IPS-NIHi7 (cell line): ENCODE measurements around the gene HOXA3.

Experiments
- DNase-seq: peaks from one replicate; pipeline ENCODE4 v3.0.0; 2012; ENCODE audit warnings: mixed read lengths; ENCODE audit errors: extremely low spot score

HOXA3 gene

DNA sequence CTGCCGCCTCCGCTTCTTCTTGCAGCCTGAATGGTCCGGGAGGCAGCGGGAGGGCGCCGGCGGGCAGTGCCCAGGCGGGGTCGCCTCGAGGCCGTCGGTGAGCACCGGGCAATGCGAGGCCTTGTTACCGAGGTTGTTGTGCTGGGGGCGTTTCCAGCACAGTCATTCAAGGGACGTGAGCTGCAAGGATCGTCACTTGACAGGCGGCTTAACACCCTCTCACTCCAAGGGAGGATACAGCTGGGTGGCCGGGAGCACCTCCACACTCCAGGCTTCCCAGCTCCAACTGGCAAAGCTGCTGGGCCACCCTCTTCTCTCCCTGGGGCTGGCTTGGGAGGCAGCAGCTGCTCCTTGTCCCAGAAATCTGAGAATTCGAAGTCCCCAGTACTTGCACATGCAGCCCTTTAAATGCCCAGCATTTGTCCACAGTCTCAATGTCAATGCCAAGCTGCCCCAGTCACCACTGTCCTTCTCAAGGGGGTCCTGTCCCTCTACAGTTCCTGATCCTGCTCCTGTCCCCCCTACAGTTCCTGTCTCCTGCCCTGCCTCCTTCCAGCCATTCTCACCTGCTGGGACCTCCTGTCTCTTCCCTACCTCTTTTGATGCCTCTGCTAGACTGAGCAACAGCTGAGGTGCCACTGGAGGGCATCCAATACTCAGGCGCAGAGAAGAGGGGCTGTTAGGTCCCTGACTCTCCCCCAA is 37.1 kb upstream of the HOXA3 start:
- DNase-seq: no peak

DNA sequence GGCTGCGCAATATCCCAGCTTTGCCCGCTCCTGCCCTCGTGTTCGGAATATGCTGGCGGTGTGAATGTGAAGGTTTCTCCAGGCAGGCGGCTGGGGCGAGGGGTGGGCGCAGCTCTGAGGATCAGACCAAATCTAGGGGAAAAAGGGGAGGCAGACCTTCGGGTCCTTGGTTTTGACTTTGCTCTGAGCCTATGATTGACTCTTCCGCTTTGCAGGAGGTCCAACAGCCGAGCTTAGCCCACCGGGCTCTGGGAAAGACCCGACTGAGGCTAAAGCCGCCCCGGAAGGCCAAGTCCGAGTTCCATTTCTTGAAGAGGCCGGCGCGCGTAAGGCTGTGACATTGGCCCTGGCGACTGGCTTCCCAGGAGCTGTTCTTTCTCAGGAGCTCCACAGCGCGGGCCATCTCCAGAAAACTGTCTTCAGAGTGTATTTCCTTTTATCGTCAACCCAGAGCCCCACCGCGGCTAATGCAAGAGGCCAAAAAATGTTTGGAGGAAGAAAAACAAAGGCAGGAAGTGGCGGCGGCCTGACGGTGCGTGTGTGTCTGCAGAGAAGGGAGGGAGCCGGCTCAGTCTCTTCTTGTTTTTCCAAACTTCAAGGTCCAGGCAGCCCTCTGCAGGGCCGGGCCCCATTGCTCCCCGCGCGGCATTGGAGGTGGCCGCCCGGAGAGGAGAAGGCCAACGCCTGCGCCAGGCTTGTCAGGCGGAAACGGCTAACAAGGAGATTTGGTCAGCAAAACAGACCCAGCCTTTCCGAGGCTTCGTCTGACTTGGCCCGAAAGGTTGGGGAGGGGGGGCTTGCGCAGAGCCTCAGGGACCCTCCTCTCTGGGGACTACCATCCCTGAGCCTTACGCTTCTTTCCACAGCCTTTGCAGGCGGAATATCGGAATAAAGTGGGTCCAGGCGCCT is 36.3 kb upstream of the HOXA3 start:
- DNase-seq: no peak

DNA sequence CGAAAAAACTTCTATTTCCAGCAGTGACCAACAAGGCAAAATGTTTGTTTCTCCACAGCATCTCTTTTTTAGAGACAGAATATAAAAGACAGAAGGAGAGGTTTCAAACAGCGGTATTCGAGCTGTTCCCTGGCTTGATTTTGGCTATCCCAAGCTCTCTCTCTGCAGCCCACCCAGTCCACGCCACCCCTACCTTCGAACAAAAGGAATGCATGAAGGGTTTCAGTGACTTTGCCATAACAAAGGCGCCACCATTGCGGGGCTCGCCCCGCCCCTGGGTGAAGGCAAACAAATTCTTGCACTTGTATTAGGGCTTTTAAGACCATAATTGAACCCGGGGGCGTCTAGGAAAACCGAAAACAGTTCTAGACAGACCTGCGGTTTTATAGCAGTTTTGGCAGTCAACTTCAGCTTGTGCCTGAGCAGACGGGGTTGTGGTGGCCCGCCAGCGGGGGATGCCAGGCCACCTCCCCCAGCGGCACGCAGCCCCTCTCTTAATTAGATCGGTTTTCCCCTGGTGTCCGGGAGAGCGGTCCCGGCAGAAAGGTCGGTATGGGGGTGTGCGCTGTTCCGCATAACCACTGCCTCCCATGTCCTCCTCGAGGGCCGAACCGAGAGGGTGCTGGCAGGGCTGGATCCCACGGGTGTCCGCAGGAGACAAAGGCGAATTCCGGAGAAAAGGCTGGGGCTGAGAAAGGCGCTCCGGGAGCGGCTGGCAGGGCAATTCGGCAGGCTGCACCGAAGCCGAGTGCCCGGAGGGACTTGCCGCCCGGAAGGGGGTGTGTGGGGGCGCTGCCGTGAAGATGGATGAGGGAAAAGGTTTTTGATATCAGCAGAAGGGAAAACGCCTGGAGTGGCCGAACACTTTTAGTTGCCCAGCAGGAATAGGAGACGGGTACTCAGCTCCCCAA is 35.3 kb upstream of the HOXA3 start:
- DNase-seq: no peak

DNA sequence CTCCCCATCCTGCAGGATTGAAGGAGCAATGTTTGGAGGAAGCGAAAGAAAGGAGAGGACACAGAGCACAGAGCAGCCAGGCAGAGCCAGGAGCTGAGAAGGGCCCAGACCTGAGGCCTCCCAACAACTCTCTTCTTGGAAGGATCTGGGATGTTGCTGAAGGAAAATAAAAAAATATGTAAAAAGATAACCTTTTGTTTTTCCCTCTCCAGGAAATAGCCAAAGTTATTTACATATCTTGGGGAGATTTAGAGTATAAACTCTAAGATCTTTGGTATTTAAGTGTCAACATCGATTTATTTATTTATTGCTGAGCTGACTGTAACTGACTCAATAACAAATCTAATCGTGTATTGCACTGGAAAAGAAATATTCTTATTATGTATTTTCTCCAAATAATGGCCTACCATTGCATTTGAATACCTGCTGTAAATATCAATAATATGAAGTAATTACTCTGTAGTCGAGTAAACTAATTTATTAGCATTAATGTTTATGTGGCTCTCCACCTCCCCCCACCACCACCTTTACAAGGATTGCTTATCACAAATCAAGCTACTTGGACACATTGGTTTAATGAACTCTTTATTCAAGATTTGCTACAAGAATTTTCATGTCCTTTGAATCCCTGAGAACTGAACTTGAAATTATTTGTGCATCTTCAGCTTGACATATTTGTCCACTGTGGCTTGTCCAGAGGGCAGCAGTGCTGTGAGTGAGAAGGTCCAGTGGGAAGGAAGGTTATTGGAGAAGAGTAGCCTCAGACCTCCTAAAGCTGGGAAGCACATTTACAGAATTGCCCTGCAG is 34.5 kb upstream of the HOXA3 start:
- no peak for DNase-seq

DNA sequence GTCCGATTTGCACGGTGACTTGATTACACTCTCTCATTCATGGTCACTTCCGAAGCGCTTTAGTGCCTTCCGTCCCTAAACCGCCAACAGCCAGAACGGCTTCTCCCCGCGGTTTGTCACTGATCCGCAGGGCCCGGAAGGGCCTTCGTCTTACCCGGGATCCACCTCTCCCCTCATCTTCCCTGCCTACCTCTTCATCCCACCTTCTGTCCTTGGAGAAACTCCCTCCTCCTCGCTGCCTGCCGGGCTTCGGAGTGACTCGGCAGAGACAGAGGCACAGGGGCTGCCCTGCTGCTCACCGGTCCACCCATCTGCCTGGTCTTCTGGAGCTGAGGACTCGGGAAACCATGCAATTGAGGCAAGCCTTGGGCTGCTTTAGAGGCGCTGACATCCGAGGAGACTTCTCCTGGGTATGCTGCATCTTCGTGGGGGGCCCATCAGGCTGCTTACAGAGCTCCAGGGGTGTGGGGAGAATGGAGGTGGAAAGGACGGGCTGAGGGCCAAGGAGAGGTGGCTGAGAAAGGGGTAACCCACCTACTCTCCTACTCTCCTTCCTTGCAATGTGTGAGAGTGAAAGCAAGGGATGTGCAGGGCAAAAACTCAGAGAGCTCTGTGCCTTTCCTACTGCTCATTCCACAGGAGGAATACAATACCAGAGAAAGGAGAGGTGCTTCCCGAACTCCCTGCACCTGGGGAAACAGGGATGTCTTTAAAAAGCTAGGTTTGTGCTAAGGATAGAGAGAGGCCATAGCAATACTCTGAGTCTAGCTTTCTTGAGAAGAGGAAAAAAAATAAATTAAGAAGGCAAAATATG is 33.7 kb upstream of the HOXA3 start:
- no peak for DNase-seq

DNA sequence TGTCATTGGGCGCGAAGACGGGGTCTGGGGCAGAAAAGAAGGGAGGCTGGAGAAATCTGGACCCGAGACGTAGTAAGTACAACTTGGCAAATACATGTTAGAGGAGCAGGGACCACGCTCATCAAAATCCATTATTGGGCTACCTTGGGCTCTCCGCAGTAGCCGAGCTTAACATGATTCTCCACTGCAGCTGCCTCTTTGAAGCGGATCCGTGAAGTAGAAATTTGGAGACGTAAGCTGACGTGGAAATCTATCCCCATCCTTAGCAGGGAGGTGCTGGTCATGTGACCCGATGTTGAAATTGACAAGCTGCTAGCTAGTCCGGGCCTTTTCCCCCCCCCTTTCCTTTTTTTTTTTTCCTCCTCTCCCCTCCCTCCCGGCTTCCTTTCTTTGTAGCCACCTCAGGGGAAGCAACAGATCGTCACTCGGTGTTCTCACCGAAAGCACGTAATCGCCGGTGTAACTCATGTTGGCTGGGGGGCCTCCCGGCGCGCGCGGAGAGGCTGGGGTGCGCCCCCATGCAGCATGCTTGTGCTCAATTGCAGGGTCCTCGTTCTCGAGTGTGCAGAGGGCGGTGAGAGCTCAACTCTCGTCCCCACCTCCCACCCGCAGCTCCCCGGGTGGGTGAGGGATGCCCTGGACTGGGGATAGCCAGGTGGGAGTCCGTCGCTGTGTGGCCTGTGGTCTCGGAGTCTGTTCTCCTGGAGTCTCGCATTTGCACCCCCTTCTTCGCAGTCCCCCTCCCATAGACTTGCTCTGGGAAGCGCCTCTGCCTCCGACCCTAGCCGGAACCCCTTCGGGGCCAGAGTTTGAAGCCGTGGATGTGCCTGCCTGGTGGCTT is 32.9 kb upstream of the HOXA3 start, which contains the start of gene HOXA11:
HOXA11 (minus strand) TSS at position 220 of the 841 bp plus-strand sequence; CDS start at position 132, 88 bp downstream.
- DNase-seq: no peak

DNA sequence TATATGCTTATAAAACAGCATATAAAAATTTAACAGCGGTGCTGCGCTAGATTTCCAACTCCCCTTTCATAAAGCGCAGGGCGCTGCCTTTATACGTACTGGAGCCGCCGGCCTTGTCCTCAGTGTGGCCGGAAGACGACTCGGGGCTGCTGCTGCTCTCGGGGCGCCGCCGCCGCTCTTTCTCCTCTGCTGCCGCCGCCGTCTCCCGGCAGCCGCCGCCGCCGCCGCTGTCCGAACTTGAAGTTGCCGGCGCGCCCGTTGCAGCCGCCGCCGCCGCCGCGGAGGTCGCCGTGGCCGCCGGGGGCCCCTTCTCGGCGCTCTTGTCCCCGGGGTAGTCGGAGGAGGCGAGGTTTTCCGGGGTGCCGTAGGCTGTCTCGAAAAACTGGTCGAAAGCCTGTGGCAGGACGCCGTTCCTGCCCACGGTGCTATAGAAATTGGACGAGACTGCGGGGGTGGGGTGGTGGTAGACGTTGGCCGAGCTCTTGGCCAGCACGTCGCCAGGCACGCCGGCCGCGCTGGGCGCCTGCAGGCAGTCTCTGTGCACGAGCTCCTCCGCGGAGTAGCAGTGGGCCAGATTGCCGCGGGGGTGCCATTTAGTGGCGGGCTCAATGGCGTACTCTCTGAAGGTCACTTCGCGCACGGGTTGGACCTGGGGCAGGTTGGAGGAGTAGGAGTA is 32.1 kb upstream of the HOXA3 start:
- DNase-seq: no peak

DNA sequence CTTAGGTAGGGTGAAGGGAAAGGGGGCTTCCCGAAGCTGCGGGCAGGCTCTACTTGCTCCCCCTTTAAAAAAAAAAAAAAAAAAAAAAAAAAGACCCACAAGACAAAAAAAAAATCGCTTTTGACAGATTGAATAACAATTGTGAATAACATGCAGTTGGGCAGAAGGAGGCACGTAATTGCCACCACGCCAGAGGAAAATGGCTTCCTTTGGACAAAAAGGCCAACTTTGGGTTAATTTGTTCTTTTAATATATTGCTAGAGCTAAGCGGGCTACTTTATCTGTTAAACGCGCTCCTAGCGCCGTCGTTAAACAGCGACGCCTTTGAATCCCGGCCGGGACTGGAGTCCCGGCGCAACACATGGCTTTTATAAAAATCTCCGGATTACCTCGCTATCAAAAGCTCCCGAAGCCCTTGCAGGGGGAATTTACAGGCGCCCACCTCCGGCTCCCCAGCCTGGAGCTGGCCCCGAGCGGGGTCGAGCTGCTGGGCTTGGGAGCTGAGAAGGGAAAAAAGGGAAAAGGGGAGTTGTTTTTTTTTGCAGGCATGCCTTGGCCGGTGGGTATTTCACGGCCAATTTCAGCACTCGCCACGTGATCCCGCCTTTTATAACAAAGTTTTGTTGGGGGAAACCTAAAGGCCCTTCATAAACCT is 31.4 kb upstream of the HOXA3 start:
- no peak for DNase-seq

DNA sequence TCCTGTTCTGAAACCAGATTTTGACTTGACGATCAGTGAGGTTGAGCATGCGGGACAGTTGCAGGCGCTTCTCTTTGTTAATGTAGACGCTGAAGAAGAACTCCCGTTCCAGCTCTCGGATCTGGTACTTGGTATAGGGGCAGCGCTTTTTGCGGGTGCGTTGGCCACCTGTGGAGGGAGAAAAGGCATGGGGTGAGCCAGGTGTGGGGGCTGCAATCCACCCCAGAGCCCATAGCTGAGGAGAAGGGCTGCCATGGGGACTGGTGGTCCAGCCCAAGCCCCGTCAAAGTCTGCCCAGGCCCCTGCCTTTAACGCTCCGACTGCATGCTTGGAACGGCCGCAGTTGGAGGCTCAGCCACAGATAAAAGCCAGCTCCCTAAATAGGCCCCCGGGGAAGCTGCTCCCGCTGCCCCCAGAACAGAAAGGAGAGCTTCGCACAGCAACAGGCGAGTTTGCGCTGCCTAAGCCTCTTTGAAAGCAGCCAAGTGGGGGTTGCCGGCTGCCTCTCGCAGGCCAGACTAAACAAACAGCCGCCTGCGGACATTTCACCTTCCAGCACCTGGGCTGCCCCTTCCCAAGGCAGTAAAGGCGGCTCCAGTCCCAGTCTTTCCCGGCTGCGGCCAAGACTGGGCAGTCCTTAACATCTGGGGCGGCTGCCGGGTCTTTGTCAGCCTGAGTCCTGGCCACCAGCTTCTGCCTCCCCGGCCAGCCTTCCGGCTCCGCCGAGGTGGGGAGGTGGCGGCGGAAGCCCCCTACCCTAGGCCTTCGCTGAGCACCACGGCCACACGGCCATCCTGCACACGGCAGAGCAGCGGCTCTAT is 30.7 kb upstream of the HOXA3 start:
- no peak for DNase-seq

DNA sequence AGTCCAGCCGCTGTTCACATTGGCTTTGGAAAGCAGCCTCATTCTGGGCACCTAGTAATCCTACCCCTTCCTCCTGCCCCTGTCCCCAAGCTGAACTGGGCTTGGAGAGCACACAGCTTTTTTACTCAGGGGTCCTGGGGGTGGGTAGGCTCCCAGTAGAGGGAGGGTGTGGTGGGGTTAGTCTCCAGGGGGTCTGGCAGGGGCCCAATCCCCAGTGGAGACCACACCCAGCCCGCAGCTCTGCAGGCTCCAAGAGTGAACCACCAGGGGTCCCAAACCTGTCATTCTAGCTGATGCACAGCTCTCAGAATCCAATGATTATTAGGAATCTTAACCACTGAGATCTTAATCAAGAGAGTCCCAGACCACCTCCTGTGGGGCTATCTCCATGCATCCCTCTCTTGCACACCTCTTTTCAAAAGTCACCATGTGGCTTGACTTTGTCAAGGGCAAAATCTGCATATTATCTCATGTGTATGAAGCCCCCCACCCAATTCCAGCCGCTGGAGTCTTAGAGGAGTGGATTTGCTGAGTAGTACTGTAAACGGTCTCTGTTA is 30.0 kb upstream of the HOXA3 start:
- no peak for DNase-seq

DNA sequence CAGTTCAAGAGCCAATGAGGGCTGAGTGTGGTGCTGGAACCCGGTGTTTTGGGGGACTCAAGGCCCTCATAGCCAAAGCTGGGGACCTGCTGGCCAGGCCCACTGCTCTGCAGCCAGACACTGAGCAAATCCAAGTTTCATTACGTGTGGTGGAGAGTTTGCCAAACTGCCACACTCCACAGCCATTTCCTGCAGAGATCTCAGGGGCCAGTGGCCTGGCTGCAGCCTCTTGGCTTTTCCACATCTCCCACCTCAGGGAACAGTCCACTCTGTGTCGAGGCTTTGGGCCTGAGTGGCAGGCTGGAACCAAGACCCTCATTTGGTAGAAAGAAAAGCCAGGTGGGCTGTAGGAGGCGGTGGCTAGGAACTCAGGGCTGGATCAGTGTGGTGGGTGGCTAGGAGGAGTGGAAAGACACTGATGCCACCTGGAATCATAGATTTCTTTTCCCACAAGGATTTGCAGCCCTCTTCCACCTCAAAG is 29.5 kb upstream of the HOXA3 start:
- DNase-seq: no peak

DNA sequence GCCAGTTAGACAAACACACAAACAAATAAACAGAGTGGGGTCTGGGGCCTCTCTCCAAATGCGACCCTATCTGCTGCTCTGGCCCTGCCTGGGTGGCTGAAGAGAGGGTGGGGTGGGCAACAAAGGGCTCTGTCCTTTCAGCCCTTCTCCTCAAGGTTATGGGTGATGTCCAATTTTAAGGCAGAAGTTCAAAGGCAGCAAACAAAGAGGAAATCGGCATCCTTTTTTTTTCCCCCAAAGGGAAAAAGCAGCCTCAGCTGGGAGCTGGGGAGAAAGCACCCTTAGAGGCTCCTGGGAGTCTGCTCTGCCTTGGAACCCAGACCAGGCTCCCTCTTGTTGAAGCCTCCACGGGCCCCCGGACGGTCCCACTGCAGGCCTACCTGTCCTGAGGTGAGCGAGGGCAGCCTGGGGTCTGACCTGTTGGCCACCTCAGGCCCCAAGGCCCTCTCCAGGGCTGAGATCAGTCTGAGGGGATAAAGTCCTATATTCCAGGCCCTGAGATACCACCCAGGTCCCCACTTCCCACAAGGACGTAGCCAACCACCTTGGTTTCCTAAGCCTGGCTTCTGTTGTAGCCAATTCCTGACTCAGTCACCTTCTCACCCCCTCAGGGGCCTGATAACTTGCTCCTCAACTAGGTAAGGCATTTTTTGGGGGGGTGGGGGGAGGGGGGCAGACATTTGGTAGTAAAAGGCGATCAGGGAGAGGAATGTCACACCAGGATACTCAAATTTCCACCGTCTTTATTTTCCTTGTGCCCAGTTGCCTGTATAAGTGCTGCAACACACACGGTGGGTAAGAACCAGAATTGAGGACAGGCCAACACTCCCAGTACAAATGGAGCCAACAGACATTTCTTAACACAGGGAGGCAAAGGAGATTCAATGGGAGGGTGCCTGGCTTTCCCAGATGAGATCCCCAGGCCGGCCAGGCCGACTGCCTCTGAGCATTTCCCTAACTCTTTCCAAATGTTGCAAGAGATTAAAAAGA is 28.3 kb upstream of the HOXA3 start:
- no peak for DNase-seq

DNA sequence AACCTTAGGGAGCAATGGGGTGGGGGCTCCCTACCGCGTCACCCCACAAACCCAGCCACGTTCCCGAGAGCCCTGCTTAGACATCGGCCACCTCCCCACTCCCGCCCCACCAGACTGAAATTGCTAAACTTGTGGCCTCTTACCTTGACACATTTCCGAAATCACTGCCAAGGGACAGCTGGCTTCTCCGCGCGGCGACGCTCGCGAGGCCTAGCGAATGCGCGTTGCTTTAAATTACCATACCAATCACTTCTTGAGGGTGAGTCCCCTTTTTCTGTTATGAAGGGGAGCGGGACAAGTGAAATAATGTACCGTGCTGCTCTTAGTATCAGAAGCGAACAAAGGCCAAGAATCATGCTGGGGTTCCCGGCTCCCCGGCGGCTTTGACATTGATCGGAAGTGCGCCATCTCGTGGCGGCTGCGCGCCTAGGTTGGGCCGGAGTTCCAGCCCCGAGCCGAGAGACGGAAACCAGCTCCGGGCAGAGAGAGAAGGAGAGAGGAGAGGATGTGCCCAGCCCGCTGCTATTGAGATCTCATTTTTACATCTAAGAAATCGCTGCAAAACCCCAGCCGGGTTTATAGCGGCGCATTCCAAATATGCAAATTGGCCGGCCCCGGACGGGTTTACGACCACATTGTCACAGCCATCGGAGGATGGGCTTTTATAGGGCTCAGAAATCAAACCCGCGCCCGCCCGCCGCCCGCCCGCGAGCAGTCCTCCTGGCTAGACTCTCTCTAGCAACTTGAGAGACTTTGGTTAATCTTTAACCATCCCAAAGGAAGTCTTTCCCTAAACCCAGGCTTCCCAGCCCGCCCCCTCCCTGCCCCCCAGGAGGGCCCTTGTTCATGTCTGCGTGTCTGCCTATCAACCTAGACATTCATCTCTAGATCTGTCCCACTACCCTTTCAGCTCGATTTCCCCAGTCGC is 27.4 kb upstream of the HOXA3 start:
- DNase-seq: peak; percentile 81

DNA sequence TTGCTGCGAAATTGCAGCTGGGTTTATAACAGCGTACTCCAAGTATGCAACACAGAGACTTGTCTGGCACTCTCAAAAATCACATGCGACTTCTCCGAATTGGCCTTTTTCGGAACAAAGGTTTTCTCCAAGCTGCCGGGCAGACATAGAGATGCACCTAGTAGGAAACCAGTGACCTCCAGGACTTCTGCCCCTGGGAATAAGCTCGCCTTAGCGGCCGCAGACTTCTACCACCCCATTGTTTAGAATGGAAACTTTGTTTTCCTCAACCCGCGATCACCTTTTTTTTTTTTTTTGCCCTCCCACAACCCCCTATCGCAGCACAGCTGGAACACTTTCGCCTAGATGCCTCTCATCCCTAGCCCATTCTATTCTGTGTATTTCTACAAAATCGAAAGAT is 26.6 kb upstream of the HOXA3 start:
- DNase-seq: no peak

DNA sequence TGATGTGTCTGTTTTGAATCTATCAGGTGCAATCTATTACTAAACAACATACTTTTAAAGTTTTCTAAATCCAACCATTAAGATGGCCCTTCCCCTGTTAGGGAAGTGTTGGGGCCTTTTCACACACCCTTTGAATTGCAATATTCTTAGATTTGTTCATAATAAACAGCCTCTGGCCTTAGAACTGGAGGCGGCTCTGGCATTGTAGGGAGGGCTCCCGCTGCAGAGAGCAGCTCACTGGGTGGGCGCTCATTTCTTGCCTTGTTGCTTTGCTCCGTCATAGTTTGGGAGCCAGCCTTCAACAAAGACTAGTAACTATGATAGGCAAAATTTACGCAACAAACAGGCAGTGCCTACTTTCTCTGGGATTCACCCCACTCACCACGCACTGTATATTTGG is 26.0 kb upstream of the HOXA3 start:
- no peak for DNase-seq
